GM19467 (cell line): Measurements from ENCODE around the gene P2RX2.

ENCODE experiments used
- ATAC-seq: cut with Tn5 transposase; IDR thresholded peaks from one replicate; pipeline ENCODE4 v1.9.1; 2021; ENCODE audit warnings: mild to moderate bottlenecking, moderate library complexity; ENCODE audit not compliant: unreplicated experiment

The P2RX2 gene

GRCh38 chr12:132633398-132633797 is 14.8 kb downstream of the P2RX2 start:
- no peak for ATAC-seq

GRCh38 chr12:132633901-132634300 is 15.3 kb downstream of the P2RX2 start:
- ATAC-seq: no peak

GRCh38 chr12:132634411-132634990 is 15.9 kb downstream of the P2RX2 start:
- no peak for ATAC-seq

DNA sequence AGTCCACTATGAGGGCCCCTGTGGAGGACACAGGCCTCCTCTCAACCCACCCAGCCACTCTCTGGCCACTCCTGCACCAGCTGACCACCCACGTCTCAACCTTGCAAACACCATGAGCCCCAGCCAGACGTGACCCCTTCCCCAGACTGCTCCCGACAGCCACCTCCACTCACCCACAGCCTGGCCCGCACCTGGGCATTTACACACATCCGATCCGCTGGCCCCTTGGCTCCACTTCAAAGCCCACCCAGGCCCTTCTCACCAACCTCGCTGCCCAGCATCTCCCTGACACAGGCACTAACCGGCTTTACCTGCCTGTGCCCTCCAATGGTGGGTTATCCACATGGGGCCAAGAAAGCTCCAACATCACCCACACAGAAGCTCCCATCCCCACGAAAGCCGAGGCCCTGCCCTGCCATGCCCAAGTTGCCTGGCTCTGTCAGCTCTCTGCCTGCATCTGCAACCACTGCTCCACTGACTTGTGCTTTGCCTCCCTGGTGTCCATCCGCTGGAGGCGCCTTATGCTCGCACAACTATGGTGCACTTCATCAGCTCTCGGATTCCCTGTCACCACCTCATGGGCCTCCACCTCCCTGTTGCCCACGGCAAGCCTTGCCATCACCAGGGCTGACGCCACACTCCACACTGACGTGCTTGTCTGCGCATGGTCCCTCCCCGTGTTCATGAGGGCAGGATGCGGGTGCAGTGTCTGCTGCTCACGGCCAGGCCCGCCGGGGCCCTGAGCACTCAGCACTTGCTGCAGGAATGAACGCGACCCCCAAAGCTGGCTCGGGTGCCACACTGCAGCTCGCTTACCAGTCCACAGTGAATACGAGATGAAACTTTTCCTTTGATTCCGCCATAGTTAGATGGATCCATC is 16.7 kb downstream of the P2RX2 start:
- no peak for ATAC-seq

DNA sequence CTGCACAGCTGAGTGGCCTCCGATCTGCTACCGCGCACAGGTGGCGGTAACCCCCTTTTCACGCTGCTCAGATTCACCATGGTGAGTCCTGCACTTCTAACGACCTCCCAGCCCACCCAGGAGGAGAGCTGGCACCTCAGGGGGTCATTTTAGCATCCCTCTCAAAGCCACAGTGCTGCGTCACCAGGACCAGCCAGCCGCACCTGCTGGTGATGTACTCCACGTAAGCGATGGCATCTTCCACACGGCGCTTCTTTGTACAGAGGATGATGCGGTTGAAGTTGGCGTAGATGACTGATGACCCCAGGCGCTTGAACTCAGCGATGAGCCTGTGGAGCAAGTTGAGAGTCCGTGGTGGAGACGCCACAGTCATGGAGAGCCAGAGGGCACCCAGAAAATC is 19.2 kb downstream of the P2RX2 start:
- ATAC-seq: no peak

GRCh38 chr12:132638541-132639408 is 20.2 kb downstream of the P2RX2 start:
- ATAC-seq: no peak

GRCh38 chr12:132639956-132640520 is 21.5 kb downstream of the P2RX2 start:
- no peak for ATAC-seq

DNA sequence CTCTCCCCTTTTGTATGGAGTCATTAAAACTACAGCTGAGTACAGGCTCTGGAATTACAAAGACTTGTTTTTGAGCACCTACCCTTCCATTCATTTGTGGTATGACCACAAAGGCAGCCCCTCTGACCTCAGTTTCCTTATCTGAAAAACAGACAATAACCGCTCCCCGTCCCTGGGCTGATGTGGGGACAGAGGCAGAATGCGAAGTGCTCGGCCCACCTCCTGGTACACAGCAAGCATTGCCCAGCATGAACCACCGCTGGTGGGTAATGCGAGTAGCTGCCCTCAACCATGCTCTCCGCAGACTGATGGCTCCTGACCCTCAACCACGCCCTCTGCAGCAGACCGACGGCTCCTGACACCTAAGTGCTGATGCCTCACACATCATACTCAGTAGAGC is 22.4 kb downstream of the P2RX2 start:
- ATAC-seq: no peak

- ATAC-seq: no peak
These were observed 23.5 kb downstream of the P2RX2 start for GRCh38 chr12:132641811-132642650.

DNA sequence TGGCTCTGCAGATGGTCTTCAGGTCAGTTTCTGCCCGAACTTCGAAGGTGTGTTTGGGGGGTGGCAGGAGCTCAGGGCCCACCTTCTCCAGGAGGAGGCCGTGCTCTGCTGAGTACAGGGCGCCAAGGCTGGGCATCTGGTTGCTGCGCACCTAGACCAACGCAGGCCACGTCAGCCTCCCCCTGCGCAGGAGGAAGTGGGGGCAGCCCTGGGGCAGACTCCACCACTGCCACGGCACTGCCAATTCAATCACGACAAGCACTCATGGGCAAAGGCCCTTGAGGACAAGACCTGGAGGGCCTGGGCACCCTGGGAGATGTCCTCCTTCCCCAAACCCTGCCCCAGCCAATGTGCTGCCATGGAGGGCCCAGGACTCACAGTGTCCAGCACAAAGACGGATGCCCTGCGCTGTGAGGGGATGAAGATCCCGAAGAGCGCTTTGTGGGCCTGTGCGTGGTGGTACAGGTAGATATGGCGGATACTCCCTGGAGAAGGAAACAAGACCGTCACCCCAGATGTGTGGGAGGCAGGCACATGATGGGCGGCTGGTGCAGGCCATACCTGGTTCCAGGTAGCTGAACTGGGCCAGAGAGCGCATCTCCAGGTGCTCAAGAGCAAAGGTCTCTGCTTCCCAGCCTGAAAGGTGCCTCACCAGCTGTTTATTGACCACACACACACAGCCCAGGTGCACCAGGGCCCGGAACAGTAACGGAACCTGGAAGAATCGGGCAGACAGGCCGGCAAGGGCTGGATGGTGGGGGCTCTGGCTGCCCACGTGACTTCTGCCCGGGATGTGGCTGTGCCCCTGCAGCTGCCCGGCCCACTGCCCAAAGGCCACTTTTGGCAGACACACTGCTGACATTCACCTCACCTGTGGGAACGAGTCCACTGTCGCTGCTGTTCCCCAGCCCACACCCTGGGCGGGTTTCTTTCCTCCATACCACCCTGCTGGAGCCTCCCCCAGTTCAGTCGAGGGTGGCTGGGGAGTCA is 24.6 kb downstream of the P2RX2 start:
- ATAC-seq: no peak

DNA sequence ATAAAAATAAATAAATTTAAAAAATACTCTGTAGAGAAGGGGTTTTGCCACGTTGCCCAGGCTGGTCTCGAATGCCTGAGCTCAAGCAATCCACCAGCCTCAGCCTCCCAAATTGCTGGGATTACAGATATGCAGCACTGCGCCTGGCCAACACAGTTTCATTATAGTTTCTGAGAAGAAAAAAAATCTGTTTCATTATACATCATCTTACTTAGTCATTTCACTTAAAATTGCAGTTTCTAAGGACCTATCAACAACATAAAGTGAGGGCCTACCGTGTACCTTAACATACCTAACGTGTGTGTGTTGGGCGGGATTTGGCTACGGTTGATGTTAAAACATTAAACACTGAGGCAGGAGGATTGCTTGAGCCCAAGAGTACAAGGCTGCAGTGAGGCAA is 28.3 kb downstream of the P2RX2 start:
- ATAC-seq: no peak

DNA sequence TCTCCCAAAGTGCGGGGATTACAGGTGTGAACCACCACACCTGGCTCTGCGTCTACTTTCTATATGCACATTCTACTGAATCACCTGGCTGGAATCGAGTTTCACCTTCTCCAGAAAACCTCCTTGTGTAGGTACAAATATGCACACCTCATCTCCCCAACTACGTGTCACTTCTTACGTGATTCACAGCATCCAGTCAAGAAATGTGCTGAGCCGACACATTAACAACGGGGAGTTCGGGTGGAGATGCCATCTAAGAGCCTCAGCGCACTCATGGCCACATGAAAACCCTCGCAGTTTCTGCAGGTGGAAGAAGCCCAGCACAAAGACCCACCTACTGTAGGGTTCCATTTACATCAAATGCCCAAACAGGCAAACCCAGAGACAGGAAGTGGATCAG is 29.3 kb downstream of the P2RX2 start:
- no peak for ATAC-seq

DNA sequence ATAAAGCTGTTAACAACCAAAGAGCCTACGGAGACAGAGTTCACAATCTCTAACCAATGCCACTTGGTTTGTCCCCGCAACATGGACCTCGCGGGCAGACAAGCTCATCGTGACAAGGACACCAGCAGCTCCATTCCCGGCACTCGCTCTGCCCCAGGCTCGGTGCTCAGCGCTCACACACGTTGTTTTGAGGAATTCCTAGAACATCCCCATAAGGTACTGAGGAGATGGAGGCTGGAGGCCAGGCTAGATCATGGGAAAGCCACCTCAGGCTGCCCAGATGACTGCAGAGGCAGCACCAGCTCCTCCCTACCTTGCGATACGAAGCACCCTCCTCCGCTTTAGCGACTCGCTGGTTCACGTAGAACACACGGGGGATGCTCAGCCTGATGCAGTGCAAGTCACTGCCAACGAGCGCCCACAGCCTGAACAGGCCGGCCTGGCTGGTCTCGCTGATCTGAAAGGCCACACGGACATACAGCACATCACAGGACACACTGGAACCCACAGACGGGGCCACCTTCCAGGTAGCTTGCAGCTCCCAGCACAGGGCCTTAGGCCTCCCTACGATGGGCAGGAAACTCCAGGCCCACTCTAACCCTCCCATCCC is 30.1 kb downstream of the P2RX2 start:
- ATAC-seq: no peak

DNA sequence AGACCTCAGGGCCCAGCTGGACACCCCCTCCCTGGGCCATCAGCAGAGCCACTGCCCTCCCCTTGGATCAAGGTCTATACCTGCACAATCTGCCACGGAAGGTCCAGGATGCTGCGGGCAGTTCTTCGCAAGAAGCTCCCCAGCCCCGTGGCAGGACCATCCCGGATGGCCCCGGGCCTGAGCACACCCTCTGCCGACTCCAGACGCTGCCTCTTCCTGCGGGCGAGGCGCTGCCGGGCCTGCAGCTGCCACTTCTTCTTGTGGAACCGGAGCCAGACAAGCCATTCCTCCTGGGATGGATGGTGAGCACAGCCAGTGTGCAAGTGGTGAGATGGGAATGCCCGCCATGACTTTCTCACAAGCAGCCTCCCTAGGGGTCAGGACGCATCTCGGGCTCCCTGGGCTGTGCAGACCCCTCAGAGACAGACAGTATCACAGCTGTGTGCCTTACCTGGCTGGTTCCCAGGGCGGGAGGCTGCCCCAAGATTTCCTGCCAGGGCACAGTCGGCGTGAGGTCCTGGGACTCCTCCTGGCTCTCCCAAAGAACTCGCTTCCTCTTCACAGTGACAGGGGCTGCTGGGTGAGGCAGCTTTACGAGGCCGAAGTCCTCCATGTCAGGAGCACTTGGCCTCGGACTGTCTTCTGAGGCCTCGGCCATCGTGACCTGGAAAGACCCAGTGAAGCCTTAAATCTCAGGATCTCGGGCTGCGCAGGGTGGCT is 30.8 kb downstream of the P2RX2 start:
- no peak for ATAC-seq

- no peak for ATAC-seq
These were observed 33.0 kb downstream of the P2RX2 start for GRCh38 chr12:132651444-132652100.

GRCh38 chr12:132653567-132654290 is 35.2 kb downstream of the P2RX2 start:
- ATAC-seq: no peak
